Liver (tissue), 9 donors: ENCODE results near the gene GPR146. TPM values are rescaled to one million over a fixed set of nuclear protein-coding genes. Genes with fewer than 3 reads are reported as not detected.
A peak's percentile ranks its signal among the peaks of the same experiment; 100 is the strongest.
"Not testable (repeated sequence)": the region's sequence is repeated elsewhere in the genome, so short reads cannot be mapped to it uniquely, and the experiment has no call there.

Experiments
- DNase-seq: peaks from one replicate; pipeline ENCODE4 v3.0.0-alpha.2; 2017; ENCODE audit warnings: low spot score
- H3K27ac ChIP-seq, 2 donors: one replicate each; pipeline ENCODE4 v1.7.0; 2013; ENCODE audit warnings: inconsistent platforms in 2 of 2, low read length in 2 of 2, control low read depth in 1 of 2, low read depth in 1 of 2, mild to moderate bottlenecking in 1 of 2
- H3K27me3 ChIP-seq, 4 donors: one replicate each; pipeline versions ENCODE4 v1.6.1 to v1.7.0; 2013; ENCODE audit warnings: low read length in 3 of 4, inconsistent platforms in 1 of 4, mild to moderate bottlenecking in 1 of 4, moderate library complexity in 1 of 4; ENCODE audit not compliant: control insufficient read depth in 4 of 4, insufficient read depth in 4 of 4
- H3K36me3 ChIP-seq, 4 donors: one replicate each; pipeline versions ENCODE4 v1.6.1 to v1.7.0; 2013; ENCODE audit warnings: low read length in 3 of 4, mild to moderate bottlenecking in 3 of 4, low read depth in 1 of 4, moderate library complexity in 1 of 4; ENCODE audit not compliant: control insufficient read depth in 4 of 4, insufficient read depth in 3 of 4
- H3K4me1 ChIP-seq, 4 donors: one replicate each; pipeline versions ENCODE4 v1.6.1 to v1.7.0; 2013; ENCODE audit warnings: low read length in 3 of 4, mild to moderate bottlenecking in 3 of 4, moderate library complexity in 1 of 4; ENCODE audit not compliant: control insufficient read depth in 4 of 4, insufficient read depth in 4 of 4
- H3K4me3 ChIP-seq, 3 donors: one replicate each; pipeline versions ENCODE4 v1.6.1 to v1.7.0; 2013; ENCODE audit warnings: low read length in 3 of 3, control low read depth in 1 of 3, low read depth in 1 of 3, mild to moderate bottlenecking in 1 of 3
- H3K9ac ChIP-seq, 2 donors: one replicate each; pipeline ENCODE4 v1.7.0; 2013; ENCODE audit warnings: low read length in 2 of 2, mild to moderate bottlenecking in 2 of 2, moderate library complexity in 2 of 2, control low read depth in 1 of 2, low read depth in 1 of 2
- H3K9me3 ChIP-seq, 4 donors: one replicate each; pipeline versions ENCODE4 v1.6.1 to v1.7.0; 2013; ENCODE audit warnings: low read length in 3 of 4; ENCODE audit not compliant: control insufficient read depth in 4 of 4
- ATF3 ChIP-seq: IDR thresholded peaks from 2 replicates; pipeline ENCODE4 v1.6.1; 2016; ENCODE audit warnings: antibody characterized with exemption
- CTCF ChIP-seq: fragments of 150-350 bp; IDR thresholded peaks from 2 replicates; pipeline ENCODE4 v1.5.1; 2017; ENCODE audit warnings: improper control_type of control experiment, low read depth, low read length; ENCODE audit not compliant: missing input control
- EGR1 ChIP-seq, 2 donors: IDR thresholded peaks; 2 replicates each; pipeline ENCODE4 v1.6.1; 2016 to 2018; ENCODE audit warnings: antibody characterized with exemption in 2 of 2, low read depth in 2 of 2
- FOXA1 ChIP-seq: IDR thresholded peaks from 2 replicates; pipeline ENCODE4 v1.6.1; 2016; ENCODE audit warnings: antibody characterized with exemption
- FOXA2 ChIP-seq: IDR thresholded peaks from 2 replicates; pipeline ENCODE4 v1.6.1; 2016; ENCODE audit warnings: antibody characterized with exemption
- GABPA ChIP-seq, 2 donors: IDR thresholded peaks in 1 of 2; conservative IDR thresholded peaks in 1 of 2; 2 replicates each; pipeline ENCODE4 v1.6.1; 2016; ENCODE audit warnings: antibody characterized with exemption in 2 of 2, mild to moderate bottlenecking in 1 of 2, moderate library complexity in 1 of 2
- HNF4A ChIP-seq, 2 donors: conservative IDR thresholded peaks; 2 replicates each; pipeline ENCODE4 v1.6.1; 2016; ENCODE audit warnings: antibody characterized with exemption in 2 of 2, mild to moderate bottlenecking in 2 of 2
- HNF4G ChIP-seq: IDR thresholded peaks from 2 replicates; pipeline ENCODE4 v1.6.1; 2016; ENCODE audit warnings: antibody characterized with exemption
- JUND ChIP-seq, 2 donors: IDR thresholded peaks; 2 replicates each; pipeline ENCODE4 v1.6.1; 2016; ENCODE audit warnings: antibody characterized with exemption in 2 of 2
- NR2F2 ChIP-seq: IDR thresholded peaks from 2 replicates; pipeline ENCODE4 v1.6.1; 2016; ENCODE audit warnings: antibody characterized with exemption
- RAD21 ChIP-seq, 2 donors: IDR thresholded peaks; 2 replicates each; pipeline ENCODE4 v1.6.1; 2016; ENCODE audit warnings: antibody characterized with exemption in 2 of 2, mild to moderate bottlenecking in 2 of 2
- RXRA ChIP-seq, 2 donors: IDR thresholded peaks; 2 replicates each; pipeline ENCODE4 v1.6.1; 2017 to 2018; ENCODE audit warnings: antibody characterized with exemption in 2 of 2, mild to moderate bottlenecking in 1 of 2
- SP1 ChIP-seq: IDR thresholded peaks from 2 replicates; pipeline ENCODE4 v1.6.1; 2018; ENCODE audit warnings: antibody characterized with exemption, mild to moderate bottlenecking
- TAF1 ChIP-seq: conservative IDR thresholded peaks from 2 replicates; pipeline ENCODE4 v1.6.1; 2016; ENCODE audit warnings: antibody characterized with exemption, mild to moderate bottlenecking
- YY1 ChIP-seq: IDR thresholded peaks from 2 replicates; pipeline ENCODE4 v1.6.1; 2016; ENCODE audit warnings: antibody characterized with exemption, mild to moderate bottlenecking
- ZBTB33 ChIP-seq: IDR thresholded peaks from 2 replicates; pipeline ENCODE4 v1.6.1; 2016; ENCODE audit warnings: antibody characterized with exemption
- WGBS: extraction: QIAGEN DNeasy Blood & Tissue Kit; methylation state at CpG from one replicate; pipeline ENCODE4 v1.1.7; 2013; 5-methylcytosine and 5-hydroxymethylcytosine counted together
- polyA plus RNA-seq, 2 donors: library from polyadenylated mRNA; stranded (reverse) in 1 of 2; unstranded in 1 of 2; fragments of 200-250 nt in 1 of 2; fragments of >200 nt in 1 of 2; fragmentation: Nextera tagmentation in 1 of 2; extraction: Ambion mirVana in 1 of 2; gene quantifications; one replicate each; pipeline versions ENCODE4 v1.2.1 to v1.2.3, GENCODE V29; 2013 to 2015
- total RNA-seq, 2 donors: library from RNA; depleted of rRNA; stranded (reverse); fragments of >200 nt; gene quantifications; one replicate each; pipeline ENCODE4 v1.2.3, GENCODE V29; 2014
- TF ChIP-seq, protein P1 (sequence below): IDR thresholded peaks from 2 replicates; pipeline ENCODE4 v1.6.1; 2016; ENCODE audit warnings: antibody characterized with exemption, mild to moderate bottlenecking
- TF ChIP-seq, protein P2 (sequence below): IDR thresholded peaks from 2 replicates; pipeline ENCODE4 v1.6.1; 2016; ENCODE audit warnings: antibody characterized with exemption
- donor health status: healthy.
- donor health status: healthy.
- donor health status: healthy.
- donor health status: healthy.
- donor health status: healthy.

GPR146 gene
- total and polyA plus RNA-seq, 4 donors, result 15.5 to 33.5 (median 26.7) TPM

- not testable (repeated sequence) for DNase-seq, H3K27ac ChIP-seq
Observed at GRCh38 chr7:1036164-1036928, 8.0 kb upstream of the GPR146 start.

GRCh38 chr7:1040233-1040632 lies 4.1 kb upstream of the GPR146 start:
- not testable (repeated sequence) for H3K9me3 ChIP-seq, DNase-seq, H3K36me3 ChIP-seq, H3K27me3 ChIP-seq, H3K9ac ChIP-seq, H3K27ac ChIP-seq, H3K4me3 ChIP-seq
- WGBS, result 88% methylated on average over 1 of the region's 1 CpG
- H3K4me1 ChIP-seq, result peaks cover 5 to 23% (median 18%) of the 10 kb centered on the region in 4 donors

More at GRCh38 chr7:1036164-1036928, 8.0 kb upstream of the GPR146 start:
- H3K4me3 ChIP-seq, H3K36me3 ChIP-seq, H3K27me3 ChIP-seq, H3K9me3 ChIP-seq, H3K9ac ChIP-seq, H3K4me1 ChIP-seq: not testable (repeated sequence)
- 98% methylated on average over 40 of the region's 40 CpGs for WGBS

DNA sequence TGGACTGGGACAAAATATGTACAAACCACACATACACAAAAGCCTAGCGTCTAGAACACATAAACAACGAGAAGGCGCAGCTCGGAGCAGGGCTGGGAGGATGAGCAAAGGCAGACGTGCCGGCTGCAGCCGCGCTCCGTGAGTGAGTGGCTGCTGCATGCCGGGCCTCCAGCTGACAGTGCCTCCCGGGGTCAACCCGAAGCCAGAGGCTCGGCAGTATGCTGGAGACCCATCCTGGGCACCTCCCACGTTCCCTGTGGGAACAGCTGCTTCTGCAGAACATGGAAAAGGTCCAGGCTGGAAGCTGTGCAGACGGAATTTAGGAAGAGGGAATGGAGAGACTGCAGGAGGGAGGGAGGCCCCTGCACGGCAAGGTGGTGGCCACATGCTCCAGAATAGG lies 3.6 kb upstream of the GPR146 start:
- H3K4me1 ChIP-seq, result peaks cover 6 to 28% (median 23%) of the 10 kb centered on the region in 4 donors
- H3K27ac ChIP-seq, result peak overlapping the region in 1 of 2 donors; percentile 41
- no peaks in the 10 kb centered on the region for H3K9me3 ChIP-seq
- no peaks in the 10 kb centered on the region for H3K27me3 ChIP-seq
- H3K9ac ChIP-seq, result no peak overlapping the region
- WGBS, result 85% methylated on average over 16 of the region's 16 CpGs
- no peak overlapping the region for H3K4me3 ChIP-seq
- TF ChIP-seq NR2F2 (peak; percentile 32), FOXA2 (no peak), HNF4G (no peak), TAF1 (no peak), EGR1 (IDR thresholded peaks at IDR 0.05; ENCODE audit: low read depth in 2 of 2) (no peak), HNF4A (conservative IDR thresholded peaks at IDR 0.05) (no peak), RXRA (IDR thresholded peaks at IDR 0.05) (peak in 1 of 2 donors; percentile 28), GABPA (IDR thresholded peaks at IDR 0.05 in 1 of 2, conservative IDR thresholded peaks at IDR 0.05 in 1 of 2) (no peak), CTCF (no peak), YY1 (no peak), JUND (IDR thresholded peaks at IDR 0.05) (no peak), FOXA1 (no peak), ZBTB33 (no peak), ATF3 (no peak), RAD21 (IDR thresholded peaks at IDR 0.05) (no peak), SP1 (peak; percentile 29)
- TF ChIP-seq, protein P1, sequence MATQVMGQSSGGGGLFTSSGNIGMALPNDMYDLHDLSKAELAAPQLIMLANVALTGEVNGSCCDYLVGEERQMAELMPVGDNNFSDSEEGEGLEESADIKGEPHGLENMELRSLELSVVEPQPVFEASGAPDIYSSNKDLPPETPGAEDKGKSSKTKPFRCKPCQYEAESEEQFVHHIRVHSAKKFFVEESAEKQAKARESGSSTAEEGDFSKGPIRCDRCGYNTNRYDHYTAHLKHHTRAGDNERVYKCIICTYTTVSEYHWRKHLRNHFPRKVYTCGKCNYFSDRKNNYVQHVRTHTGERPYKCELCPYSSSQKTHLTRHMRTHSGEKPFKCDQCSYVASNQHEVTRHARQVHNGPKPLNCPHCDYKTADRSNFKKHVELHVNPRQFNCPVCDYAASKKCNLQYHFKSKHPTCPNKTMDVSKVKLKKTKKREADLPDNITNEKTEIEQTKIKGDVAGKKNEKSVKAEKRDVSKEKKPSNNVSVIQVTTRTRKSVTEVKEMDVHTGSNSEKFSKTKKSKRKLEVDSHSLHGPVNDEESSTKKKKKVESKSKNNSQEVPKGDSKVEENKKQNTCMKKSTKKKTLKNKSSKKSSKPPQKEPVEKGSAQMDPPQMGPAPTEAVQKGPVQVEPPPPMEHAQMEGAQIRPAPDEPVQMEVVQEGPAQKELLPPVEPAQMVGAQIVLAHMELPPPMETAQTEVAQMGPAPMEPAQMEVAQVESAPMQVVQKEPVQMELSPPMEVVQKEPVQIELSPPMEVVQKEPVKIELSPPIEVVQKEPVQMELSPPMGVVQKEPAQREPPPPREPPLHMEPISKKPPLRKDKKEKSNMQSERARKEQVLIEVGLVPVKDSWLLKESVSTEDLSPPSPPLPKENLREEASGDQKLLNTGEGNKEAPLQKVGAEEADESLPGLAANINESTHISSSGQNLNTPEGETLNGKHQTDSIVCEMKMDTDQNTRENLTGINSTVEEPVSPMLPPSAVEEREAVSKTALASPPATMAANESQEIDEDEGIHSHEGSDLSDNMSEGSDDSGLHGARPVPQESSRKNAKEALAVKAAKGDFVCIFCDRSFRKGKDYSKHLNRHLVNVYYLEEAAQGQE, result no peak
- TF ChIP-seq, protein P2, sequence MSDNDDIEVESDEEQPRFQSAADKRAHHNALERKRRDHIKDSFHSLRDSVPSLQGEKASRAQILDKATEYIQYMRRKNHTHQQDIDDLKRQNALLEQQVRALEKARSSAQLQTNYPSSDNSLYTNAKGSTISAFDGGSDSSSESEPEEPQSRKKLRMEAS, result no peak
- no peak for DNase-seq
- H3K36me3 ChIP-seq, result no peaks in the 10 kb centered on the region
